NCI-H2107 treated with DMSO at 0.1 percent for 48 hours (cell line): ENCODE data around the gene TUBGCP2.

Source experiments
- DNase-seq: peaks from one replicate; lab custom pipeline; 2025; ENCODE audit not compliant: unreplicated experiment; lab: John Stamatoyannopoulos, UW

TUBGCP2 gene

DNA sequence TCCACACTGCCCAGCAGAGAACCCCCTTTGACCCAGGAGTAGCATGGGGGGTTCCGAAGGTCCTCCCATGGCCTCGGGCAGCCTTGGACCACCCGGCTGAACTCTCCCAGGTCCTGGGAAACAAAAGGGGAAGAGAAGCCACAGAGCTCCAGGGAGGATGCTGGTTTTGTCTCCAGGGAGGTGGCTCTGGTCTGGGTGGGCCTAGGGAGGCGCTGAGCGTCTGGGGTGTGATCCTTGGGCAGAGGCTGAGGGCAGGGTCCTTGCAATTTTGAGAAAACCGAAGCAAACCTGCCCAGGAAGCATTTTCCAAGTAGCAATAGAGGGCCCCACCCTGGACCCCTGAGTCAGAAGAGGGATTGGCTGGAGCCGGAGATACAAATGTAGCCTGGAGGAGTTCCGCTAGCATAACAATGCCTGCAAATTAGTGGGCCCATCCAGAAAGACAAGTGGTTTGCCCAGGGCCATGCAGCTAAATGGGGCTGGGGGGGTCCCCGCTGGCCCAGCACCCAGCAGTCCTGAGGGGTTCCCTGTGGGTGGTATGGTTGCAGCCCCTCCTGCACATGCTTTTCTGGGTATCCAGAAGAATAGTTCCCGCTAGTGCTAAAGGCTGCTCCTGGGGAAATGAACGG lies 76.6 kb downstream of the TUBGCP2 start:
- no peak for DNase-seq

DNA sequence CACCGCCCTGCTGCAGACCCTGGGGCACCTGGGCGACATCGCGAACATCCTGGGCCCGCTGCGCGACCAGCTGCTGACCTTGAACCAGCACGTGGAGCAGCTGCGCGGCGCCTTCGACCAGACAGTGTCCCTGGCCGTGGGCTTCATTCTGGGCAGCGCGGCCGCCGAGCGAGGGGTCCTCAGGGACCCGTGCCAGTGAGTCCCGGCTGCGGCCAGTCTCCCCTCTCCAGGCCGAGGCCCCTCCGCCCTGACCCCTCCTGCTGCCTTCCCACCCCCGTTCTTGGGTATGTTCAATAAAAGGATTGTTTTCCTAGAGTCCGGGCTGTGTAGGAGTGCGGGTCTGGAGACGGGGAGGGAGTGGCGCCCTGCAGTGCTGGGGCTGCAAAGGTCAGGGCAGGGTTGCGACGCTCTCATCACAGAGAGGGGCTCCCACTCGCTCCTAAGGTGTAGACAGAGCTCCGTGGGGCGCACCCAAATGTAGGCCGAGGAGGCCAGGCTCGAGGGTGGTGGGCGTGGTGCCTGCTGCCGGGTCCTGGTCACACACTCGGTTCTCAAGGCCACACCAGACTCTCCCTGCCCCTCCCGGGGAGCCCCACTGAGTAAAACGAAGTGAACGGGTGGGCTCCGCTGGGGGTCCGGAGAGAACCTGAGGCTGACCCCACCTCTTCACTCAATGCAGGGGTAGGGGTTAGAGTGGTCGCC lies 77.3 kb downstream of the TUBGCP2 start:
- DNase-seq = no peak

DNA sequence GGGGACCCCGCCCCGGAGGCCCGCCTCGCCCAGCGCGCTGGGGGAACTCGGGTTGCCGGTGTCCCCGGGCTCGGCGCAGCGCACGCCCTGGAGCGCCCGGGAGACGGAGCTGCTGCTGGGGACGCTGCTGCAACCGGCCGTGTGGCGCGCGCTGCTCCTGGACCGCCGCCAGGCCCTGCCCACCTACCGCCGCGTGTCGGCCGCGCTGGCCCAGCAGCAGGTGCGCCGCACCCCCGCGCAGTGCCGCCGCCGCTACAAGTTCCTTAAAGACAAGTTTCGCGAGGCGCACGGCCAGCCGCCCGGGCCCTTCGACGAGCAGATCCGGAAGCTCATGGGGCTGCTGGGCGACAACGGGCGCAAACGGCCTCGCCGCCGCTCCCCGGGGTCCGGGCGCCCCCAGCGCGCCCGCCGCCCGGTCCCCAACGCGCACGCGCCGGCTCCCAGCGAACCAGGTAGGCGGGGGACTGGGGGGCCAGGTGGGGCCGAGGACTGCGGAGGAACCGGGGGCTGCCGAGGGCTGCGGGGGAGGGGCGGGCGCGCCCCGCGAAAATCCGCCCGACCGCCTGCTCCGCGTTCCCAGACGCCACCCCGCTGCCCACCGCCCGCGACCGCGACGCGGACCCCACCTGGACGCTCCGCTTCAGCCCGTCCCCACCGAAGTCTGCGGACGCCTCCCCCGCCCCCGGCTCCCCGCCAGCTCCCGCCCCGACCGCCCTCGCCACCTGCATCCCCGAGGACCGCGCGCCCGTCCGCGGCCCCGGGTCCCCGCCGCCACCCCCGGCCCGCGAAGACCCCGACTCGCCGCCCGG lies 78.1 kb downstream of the TUBGCP2 start:
- no peak for DNase-seq

DNA sequence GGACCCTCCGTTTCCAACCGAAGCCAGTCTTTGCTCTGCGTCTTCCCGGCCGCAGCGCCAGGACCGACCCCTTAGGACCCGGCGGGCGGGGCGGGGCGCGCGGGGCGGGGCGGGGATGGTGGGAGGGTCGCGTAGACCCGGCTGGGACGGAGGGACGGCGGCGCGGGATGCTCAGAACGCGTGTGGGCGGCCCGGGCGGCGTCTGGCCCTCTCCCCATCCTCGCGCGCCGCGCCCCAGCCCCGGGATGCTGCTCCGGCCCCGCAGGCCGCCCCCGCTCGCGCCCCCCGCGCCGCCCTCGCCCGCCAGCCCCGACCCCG lies 78.7 kb downstream of the TUBGCP2 start, which contains the start of gene UTF1:
TSS of gene UTF1 (plus strand) at position 174 of the 318 bp plus-strand sequence. CDS start at position 246, 72 bp downstream.
- DNase-seq = no peak

DNA sequence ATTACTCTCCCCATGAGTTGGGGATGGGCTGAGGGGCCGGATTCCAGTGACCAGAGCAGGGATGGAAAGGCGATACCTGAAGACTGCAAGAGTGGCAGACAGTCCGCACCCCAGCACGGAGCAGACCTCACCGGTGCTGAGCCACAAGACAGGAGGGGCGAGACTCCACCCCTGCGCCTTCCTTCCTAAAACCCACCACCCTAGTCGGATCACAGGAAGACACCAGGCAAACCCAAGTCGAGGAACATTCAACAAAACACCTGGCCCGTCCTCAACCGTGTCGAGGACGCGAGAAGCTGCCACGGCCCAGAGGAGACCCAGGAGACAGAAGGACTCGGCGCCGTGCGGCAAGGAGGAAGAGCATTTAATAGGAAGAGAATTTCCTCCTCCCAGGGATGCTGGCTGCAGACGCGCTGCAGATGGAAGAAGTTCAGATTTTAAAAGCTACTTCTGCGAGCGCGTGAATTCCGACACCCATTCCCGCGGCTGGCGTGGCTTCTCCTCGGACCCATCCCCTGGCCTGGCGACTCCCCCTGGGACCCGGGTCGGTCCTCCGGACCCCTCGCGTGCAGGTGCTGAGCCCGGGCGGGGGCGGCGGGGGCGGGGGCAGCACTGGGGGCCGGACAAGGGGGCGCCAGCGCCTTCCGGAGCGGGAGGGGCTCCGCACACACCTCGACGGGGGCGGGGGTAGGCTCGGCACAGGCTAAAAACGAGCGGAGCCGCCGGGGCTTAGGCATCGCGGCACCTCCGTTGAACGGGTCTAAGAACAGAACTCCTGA lies 79.2 kb downstream of the TUBGCP2 start:
- DNase-seq = no peak
